ENCODE results near the gene SREBF1.

DNA sequence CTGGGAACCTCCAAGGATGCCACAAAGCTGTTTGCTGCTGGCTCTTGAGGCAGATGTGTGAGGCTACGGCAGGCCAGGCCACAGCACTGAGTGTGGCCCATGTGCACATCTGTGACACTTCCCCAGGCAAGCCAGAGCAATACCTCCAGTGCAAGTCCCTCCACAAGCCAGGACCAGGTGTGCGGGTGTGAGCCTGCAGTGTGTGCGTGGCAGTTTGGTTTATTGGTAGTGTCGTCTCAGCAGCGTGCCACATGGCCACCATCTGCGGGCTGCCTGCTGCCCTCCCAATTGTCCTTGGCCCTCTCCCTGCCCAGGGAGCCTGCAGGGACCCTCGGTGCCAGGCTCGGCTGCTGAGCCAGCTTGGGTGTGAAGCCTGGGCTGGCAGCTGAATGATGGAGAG lies 9.9 kb upstream of the SREBF1 start:
- TF ChIP-seq, protein P1, sequence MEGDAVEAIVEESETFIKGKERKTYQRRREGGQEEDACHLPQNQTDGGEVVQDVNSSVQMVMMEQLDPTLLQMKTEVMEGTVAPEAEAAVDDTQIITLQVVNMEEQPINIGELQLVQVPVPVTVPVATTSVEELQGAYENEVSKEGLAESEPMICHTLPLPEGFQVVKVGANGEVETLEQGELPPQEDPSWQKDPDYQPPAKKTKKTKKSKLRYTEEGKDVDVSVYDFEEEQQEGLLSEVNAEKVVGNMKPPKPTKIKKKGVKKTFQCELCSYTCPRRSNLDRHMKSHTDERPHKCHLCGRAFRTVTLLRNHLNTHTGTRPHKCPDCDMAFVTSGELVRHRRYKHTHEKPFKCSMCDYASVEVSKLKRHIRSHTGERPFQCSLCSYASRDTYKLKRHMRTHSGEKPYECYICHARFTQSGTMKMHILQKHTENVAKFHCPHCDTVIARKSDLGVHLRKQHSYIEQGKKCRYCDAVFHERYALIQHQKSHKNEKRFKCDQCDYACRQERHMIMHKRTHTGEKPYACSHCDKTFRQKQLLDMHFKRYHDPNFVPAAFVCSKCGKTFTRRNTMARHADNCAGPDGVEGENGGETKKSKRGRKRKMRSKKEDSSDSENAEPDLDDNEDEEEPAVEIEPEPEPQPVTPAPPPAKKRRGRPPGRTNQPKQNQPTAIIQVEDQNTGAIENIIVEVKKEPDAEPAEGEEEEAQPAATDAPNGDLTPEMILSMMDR (IDR thresholded peaks at IDR 0.05), result no peak
- no peak for TF ChIP-seq POLR2A (IDR thresholded peaks at IDR 0.05)
